HEK293 (cell line): ENCODE data around the gene DLGAP4.

ENCODE experiments used
- CTCF ChIA-PET: fragments of 350-600 bp; formaldehyde crosslinking; extraction: SDS; loops from one replicate; lab custom pipeline; 2021; ENCODE audit warnings: antibody characterized with exemption; lab: Yijun Ruan, JAX
- POLR2A ChIA-PET: fragments of 300-600 bp; formaldehyde crosslinking; extraction: SDS; loops from one replicate; lab custom pipeline; 2020; ENCODE audit warnings: antibody characterized with exemption, inconsistent platforms; lab: Yijun Ruan, JAX
- H3K27ac ChIP-seq: fragments of 200-500 bp; sonication (Bioruptor generic); 2 replicates; pipeline ENCODE4 v1.5.1; 2014; ENCODE audit warnings: low read depth, low read length, control low read depth, inconsistent platforms; ENCODE audit errors: extremely low read depth
- H3K36me3 ChIP-seq, 2 experiments: fragments of 200-500 bp in 1 of 2; sonication (Bioruptor generic) in 1 of 2; 1 replicate in 1 of 2; 2 replicates in 1 of 2; pipeline ENCODE4 v1.5.1; 2014 to 2017; ENCODE audit warnings: inconsistent platforms in 2 of 2, low read length in 2 of 2; ENCODE audit not compliant: control insufficient read depth in 2 of 2, insufficient read depth in 1 of 2
- H3K4me1 ChIP-seq: fragments of 200-500 bp; sonication (Bioruptor generic); 2 replicates; pipeline ENCODE4 v1.5.1; 2014; ENCODE audit warnings: mild to moderate bottlenecking, low read length, inconsistent platforms; ENCODE audit not compliant: control insufficient read depth, insufficient read depth
- H3K4me3 ChIP-seq: 2 replicates; pipeline ENCODE4 v1.5.1; 2011; ENCODE audit warnings: low read depth, mild to moderate bottlenecking, control low read depth, low read length, moderate library complexity
- H3K9me3 ChIP-seq: fragments of 200-500 bp; sonication (Bioruptor generic); 2 replicates; pipeline ENCODE4 v1.5.1; 2014; ENCODE audit warnings: low read depth, low read length, inconsistent platforms; ENCODE audit not compliant: control insufficient read depth, insufficient read depth
- SETDB1 ChIP-seq: IDR thresholded peaks from one replicate; pipeline ENCODE4 v1.6.1; 2017; ENCODE audit warnings: mild to moderate bottlenecking, low read length, moderate library complexity, mixed read lengths; ENCODE audit not compliant: insufficient read length
- SP7 ChIP-seq: fragments of 450-650 bp; formaldehyde crosslinking; IDR thresholded peaks from 2 replicates; pipeline ENCODE4 v1.5.1; 2016; ENCODE audit warnings: missing biosample characterization, missing genetic modification characterization
- TSHZ1 ChIP-seq: fragments of 450-650 bp; formaldehyde crosslinking; IDR thresholded peaks from 2 replicates; pipeline ENCODE4 v1.5.1; 2016; ENCODE audit warnings: missing biosample characterization, missing genetic modification characterization, borderline replicate concordance
- ZBTB21 ChIP-seq: fragments of 450-650 bp; formaldehyde crosslinking; IDR thresholded peaks from 2 replicates; pipeline ENCODE4 v1.5.1; 2017; ENCODE audit warnings: missing biosample characterization, missing genetic modification characterization
- ZBTB6 ChIP-seq: fragments of 450-650 bp; formaldehyde crosslinking; IDR thresholded peaks from 2 replicates; pipeline ENCODE4 v1.5.1; 2017; ENCODE audit warnings: missing biosample characterization, missing genetic modification characterization
- ZFP37 ChIP-seq: fragments of 450-650 bp; formaldehyde crosslinking; IDR thresholded peaks from 2 replicates; pipeline ENCODE4 v1.5.1; 2016; ENCODE audit warnings: missing biosample characterization, missing genetic modification characterization
- ZIC2 ChIP-seq: fragments of 450-650 bp; formaldehyde crosslinking; IDR thresholded peaks from 2 replicates; pipeline ENCODE4 v1.5.1; 2016; ENCODE audit warnings: missing biosample characterization, missing genetic modification characterization
- ZNF335 ChIP-seq: fragments of 450-650 bp; formaldehyde crosslinking; conservative IDR thresholded peaks from 2 replicates; pipeline ENCODE4 v1.5.1; 2016; ENCODE audit warnings: missing biosample characterization, missing genetic modification characterization
- ZNF398 ChIP-seq: fragments of 450-650 bp; formaldehyde crosslinking; IDR thresholded peaks from 2 replicates; pipeline ENCODE4 v1.5.1; 2017; ENCODE audit warnings: missing biosample characterization, missing genetic modification characterization
- ZNF518A ChIP-seq: fragments of 450-650 bp; formaldehyde crosslinking; conservative IDR thresholded peaks from 2 replicates; pipeline ENCODE4 v1.5.1; 2016; ENCODE audit warnings: low read depth, missing biosample characterization, missing genetic modification characterization
- ZNF529 ChIP-seq: fragments of 450-650 bp; formaldehyde crosslinking; IDR thresholded peaks from 2 replicates; pipeline ENCODE4 v1.5.1; 2017; ENCODE audit warnings: missing genetic modification characterization, missing biosample characterization; ENCODE audit not compliant: insufficient replicate concordance
- ZNF571 ChIP-seq: fragments of 450-650 bp; formaldehyde crosslinking; IDR thresholded peaks from 2 replicates; pipeline ENCODE4 v1.5.0; 2017; ENCODE audit warnings: missing biosample characterization, missing genetic modification characterization
- ZNF639 ChIP-seq: fragments of 450-650 bp; formaldehyde crosslinking; IDR thresholded peaks from 2 replicates; pipeline ENCODE4 v1.5.1; 2016; ENCODE audit warnings: missing biosample characterization, missing genetic modification characterization
- ZNF785 ChIP-seq: fragments of 450-650 bp; formaldehyde crosslinking; IDR thresholded peaks from 2 replicates; pipeline ENCODE4 v1.5.1; 2016; ENCODE audit warnings: missing biosample characterization, missing genetic modification characterization

DLGAP4 gene

GRCh38 chr20:36483209-36483918, 177.2 kb downstream of the DLGAP4 start:
- POLR2A ChIA-PET, result no interaction called here
- Histone ChIP-seq H3K4me3 (no peak overlapping the region), H3K9me3 (no peaks in the 10 kb centered on the region), H3K4me1 (peaks cover 14% of the 10 kb centered on the region), H3K27ac (peak overlapping the region; percentile 43; the same call in 1 of the 2 replicates), H3K36me3 (no peaks in the 10 kb centered on the region)
- TF ChIP-seq ZNF785 (tag by site-specific recombination), result no peak
- TF ChIP-seq ZNF335 (tag by site-specific recombination), result peak; percentile 48; the same call in 1 of the 2 replicates
- no peak for TF ChIP-seq ZNF518A (tag by site-specific recombination)
- CTCF ChIA-PET, result interaction anchor here (0.5 to 0.9 kb wide), 5 partner anchors 7 to 1029 kb away, joined by 3 to 4 read pairs (median 3); no protein-coding TSS in a partner anchor

GRCh38 chr20:36483919-36484808, 178.0 kb downstream of the DLGAP4 start:
- no peak overlapping the region for H3K4me3 ChIP-seq
- H3K27ac ChIP-seq, result peak overlapping the region; percentile 43
- ChIA-PET POLR2A (interaction anchor here (0.6 kb wide), 1 partner anchor 174 kb away, joined by 3 read pairs; no protein-coding TSS in a partner anchor), CTCF (interaction anchor here (0.7 kb wide), 1 partner anchor 281 kb away, joined by 4 read pairs; no protein-coding TSS in a partner anchor)
- peaks cover 14% of the 10 kb centered on the region for H3K4me1 ChIP-seq
- H3K36me3 ChIP-seq, result no peaks in the 10 kb centered on the region
- no peaks in the 10 kb centered on the region for H3K9me3 ChIP-seq
- peak; percentile 56 for TF ChIP-seq ZIC2 (tag by site-specific recombination)
- TF ChIP-seq SP7, result no peak
- TF ChIP-seq ZBTB21 (tag by site-specific recombination), result no peak
- no peak for TF ChIP-seq ZNF529 (tag by site-specific recombination)
- TF ChIP-seq ZNF571 (tag by site-specific recombination), result no peak

GRCh38 chr20:36485286-36485685, 179.1 kb downstream of the DLGAP4 start:
- H3K4me1 ChIP-seq, result peaks cover 14% of the 10 kb centered on the region
- POLR2A ChIA-PET, result no interaction called here
- no peaks in the 10 kb centered on the region for H3K36me3 ChIP-seq
- no peak overlapping the region for H3K27ac ChIP-seq
- CTCF ChIA-PET, result no interaction called here
- H3K4me3 ChIP-seq, result no peak overlapping the region
- H3K9me3 ChIP-seq, result no peaks in the 10 kb centered on the region
- TF ChIP-seq ZNF639 (tag by site-specific recombination) (no peak), TSHZ1 (tag by site-specific recombination) (no peak), ZBTB6 (tag by site-specific recombination) (no peak), ZFP37 (tag by site-specific recombination) (no peak), SETDB1 (no peak), ZNF398 (tag by site-specific recombination) (no peak)
